Inferior parietal cortex (tissue), 1 donor: ENCODE measurements around the gene GLUL.
"Not testable (repeated sequence)": the region's sequence is repeated elsewhere in the genome, so short reads cannot be mapped to it uniquely, and the experiment has no call there.

ENCODE experiments used
- DNase-seq: peaks from one replicate; pipeline ENCODE4 v3.0.0-alpha.2; 2016; ENCODE audit errors: extremely low spot score

GLUL gene

DNA sequence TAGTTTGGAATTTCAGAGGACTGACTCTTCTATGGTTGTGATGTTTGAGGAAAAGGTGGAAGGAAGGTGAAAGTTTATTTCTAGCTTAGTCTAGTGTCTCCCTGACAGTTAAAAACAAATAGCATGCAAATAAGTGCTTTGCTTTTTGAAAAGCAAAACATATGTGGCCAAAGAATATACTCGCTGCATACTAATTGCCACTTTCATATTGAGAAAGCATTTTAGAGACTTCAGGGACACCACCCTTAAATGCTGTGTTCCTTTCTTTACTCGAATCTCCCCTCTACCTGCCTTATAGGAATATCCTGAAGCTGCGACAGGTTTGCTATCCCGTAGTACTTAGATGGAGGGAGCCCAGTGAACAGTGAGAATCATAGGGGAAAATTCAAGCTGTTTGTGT lies 23.2 kb downstream of the GLUL start:
- DNase-seq, result no peak

DNA sequence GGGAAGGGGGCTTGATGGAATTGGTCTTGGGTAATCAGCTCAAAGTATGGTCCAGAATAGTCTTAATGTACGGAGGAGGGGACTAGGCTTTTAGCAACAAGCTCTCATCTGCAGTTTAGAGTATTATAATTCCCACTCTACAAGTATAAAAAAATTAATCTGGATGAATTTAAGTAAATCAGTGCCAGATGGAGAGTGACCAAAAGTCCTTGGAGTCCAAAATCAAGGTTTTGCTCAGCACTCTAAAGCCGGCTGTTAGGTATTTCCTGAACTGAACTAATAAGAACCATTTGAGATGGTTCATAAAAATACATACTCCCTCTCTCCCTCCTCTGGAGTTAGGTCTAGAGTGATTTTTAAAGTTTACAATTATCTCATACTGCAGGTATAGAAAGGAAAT lies 23.7 kb downstream of the GLUL start:
- no peak for DNase-seq

- DNase-seq, result no peak
Observed at GRCh38 chr1:182366596-182366995, 25.0 kb downstream of the GLUL start.

DNA sequence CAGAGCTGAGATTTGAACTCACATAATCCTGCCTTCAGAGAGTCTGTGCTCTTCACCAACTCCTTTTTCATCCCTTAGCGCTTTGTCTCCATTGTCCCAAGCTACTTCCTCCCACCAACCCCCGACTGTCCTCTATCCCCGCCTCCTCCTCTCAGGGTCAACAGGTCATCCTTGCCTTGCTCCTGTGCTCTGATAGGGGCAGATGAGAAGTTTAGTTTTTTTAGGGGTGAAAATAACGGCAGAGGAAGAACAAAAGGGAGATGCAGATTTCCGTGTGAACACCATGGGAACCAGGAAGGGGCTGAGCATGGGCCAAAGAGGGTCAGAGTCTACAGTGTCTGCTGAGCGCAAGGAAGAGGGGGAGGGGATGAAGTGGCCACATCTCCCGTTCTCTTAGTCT lies 31.9 kb downstream of the GLUL start:
- DNase-seq, result no peak

DNA sequence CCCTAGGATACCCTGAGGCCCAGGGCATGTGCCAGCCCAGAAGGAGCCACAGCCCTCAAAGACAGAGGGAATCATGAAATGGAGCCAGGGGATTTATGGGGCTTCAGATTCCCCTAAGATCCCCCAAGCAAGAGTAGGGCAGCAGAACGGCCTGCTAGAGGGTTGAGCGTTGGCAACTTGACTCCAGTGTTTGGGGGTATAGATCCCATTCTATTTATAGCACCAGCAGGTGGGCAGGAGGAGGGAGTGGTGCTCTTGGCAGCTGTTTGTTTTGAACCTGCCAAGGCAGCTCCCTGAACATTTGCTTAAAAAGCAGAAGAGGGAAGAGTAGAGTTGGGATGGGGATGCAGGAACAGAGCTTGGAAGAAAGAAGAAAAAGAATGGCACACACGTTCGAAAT lies 33.7 kb downstream of the GLUL start:
- DNase-seq, result no peak

GRCh38 chr1:182357171-182357570 lies 34.4 kb downstream of the GLUL start:
- no peak for DNase-seq

- DNase-seq, result no peak
Observed at GRCh38 chr1:182355723-182356098, 35.9 kb downstream of the GLUL start.

- DNase-seq, result no peak
Observed at GRCh38 chr1:182351790-182352364, 39.7 kb downstream of the GLUL start.

GRCh38 chr1:182350839-182351238 lies 40.8 kb downstream of the GLUL start:
- DNase-seq, result no peak

GRCh38 chr1:182348961-182349747 lies 42.4 kb downstream of the GLUL start:
- DNase-seq, result no peak

DNA sequence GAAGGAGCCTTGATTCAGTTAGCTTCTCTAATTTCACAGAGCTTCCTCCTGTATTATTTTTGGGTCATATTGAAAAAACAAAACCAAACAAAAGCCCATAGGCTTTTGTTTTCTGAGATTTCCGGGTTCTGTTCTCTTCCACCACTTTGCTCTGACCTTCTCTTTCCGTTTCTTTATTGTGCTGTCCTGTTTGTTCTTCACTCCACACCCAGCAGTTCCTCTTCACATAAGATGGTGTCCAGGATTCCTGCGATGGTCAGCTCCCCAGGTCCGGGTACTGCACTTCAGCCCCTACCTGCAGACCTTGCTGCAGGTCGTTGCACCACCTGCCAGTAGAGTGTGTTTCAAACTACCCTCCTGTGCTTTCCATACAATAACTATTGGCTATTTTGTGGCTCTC lies 44.6 kb downstream of the GLUL start:
- DNase-seq, result no peak

GRCh38 chr1:182340233-182341058 lies 51.1 kb downstream of the GLUL start:
- DNase-seq, result no peak

DNA sequence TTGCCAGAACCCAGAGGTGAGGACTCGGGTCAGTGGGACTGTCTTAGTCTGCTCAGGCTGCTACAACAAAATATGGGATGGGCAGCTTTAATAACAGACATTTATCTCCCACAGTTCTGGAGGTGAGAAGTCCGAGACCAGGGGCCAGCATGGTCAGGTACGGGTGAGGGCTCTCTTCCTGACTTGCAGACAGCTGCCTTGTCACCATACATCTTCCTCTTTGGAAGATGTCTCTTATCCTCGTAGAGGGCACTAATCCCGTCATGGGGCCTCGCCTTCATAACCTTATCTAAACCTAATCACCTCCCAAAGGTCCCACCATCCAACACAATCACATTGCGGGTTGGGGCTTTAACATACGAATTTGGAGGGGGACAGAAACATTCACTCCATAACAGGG lies 51.9 kb downstream of the GLUL start:
- DNase-seq, result no peak

GRCh38 chr1:182338806-182339370 lies 52.7 kb downstream of the GLUL start:
- DNase-seq, result no peak

GRCh38 chr1:182337736-182338571 lies 53.6 kb downstream of the GLUL start:
- DNase-seq, result no peak

DNA sequence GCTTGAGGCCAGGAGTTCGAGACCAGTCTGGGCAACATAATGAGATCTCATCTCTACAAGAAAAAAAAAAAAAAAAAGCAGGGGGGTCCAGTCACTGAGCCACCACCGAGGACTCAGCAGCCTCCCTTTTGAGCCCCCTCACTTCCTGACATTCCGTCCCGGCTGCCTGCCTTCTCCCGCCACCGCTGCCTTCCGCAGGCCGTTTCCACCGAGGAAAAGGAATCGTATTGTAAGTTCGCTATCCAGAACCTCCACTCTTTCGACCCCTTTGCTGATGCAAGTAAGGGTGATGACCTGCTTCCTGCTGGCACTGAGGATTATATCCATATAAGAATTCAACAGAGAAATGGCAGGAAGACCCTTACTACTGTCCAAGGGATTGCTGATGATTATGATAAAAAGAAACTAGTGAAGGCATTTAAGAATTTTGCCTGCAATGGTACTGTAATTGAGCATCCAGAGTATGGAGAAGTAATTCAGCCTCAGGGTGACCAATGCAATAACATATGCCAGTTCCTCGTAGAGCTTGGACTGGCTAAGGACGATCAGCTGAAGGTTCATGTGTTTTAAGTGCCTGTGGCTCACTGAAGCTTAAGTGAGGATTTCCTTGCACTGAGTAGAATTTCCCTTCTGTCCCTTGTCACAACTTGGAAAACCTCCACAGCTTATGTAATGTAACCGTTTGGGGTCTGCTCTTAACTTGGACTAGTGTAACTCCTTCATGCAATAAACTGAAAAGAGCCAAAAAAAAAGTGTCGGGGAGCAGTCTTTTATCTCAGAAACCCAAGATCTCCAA lies 55.6 kb downstream of the GLUL start:
- DNase-seq, result no peak

GRCh38 chr1:182333071-182333571 lies 58.5 kb downstream of the GLUL start:
- not testable (repeated sequence) for DNase-seq

DNA sequence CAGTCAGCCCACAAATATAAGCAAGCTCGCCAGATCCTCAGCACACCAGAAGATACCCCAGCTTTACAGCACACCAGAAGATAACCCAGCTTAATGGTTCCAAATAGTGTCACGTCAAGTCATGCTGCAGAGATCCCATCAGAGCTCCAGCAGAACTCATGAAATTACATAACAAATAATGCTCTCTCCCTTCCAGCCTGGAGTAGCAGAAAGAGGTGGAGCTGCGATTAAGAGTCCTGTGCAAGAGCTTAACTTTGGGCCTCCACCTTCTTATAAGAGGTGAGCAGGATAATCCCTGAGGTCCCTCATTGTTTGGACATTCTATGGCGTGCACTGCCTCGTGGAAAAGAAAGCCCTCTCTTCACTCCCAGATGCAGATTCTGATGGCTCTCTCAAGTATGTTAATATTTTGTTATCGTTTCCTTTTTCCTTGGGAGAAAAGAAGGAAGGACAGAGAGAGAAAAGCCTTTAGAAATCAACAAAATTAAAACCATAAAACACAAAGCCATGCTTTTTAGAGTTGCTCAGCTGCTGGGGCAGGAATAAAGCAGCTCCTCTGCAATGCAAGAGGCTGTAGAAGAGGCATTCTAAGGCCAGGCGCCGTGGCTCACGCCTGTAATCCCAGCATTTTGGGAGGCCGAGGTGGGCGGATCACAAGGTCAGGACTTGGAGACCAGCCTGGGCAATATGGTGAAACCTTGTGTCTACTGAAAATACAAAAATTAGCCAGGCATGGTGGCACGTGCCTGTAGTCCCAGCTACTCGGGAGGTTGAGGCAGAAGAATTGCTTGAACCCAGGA lies 59.1 kb downstream of the GLUL start:
- no peak for DNase-seq
